Mucosa of descending colon (tissue), 3 donors: Measurements from ENCODE around the gene GTSE1. TPM values are rescaled to one million over a fixed set of nuclear protein-coding genes. Genes with fewer than 3 reads are reported as not detected.

ENCODE experiments used
- ATAC-seq: fragments of 200-7000 bp; cut with Tn5 transposase; one replicate; pipeline ENCODE4 v1.9.1; 2020; ENCODE audit warnings: mild to moderate bottlenecking, moderate library complexity
- DNase-seq, 3 donors: peaks; one replicate each; pipeline ENCODE4 v3.0.0-alpha.2; 2020
- H3K36me3 ChIP-seq: fragments of 200-600 bp; one replicate; pipeline ENCODE4 v1.8.0; 2021; ENCODE audit warnings: low read depth, mild to moderate bottlenecking
- H3K4me1 ChIP-seq: fragments of 200-600 bp; one replicate; pipeline ENCODE4 v1.8.0; 2021; ENCODE audit warnings: low read depth, mild to moderate bottlenecking
- H3K4me3 ChIP-seq: fragments of 200-600 bp; one replicate; pipeline ENCODE4 v1.8.0; 2021; ENCODE audit warnings: mild to moderate bottlenecking
- H3K9me3 ChIP-seq: fragments of 200-600 bp; one replicate; pipeline ENCODE4 v1.8.0; 2021; ENCODE audit warnings: mild to moderate bottlenecking
- intact Hi-C, 2 donors: fragments of 100-400 bp; cut with DNase I in 1 of 2; cut with micrococcal nuclease in 1 of 2; formaldehyde crosslinking; loops; one replicate each; pipeline versions ENCODE4 v1.11.0 to v1.11.1; 2022; cut with DNase I, micrococcal nuclease
- total RNA-seq, 3 donors: library from RNA; stranded (reverse); fragmentation: NEBNext Ultra II Directional in 2 of 3; extraction: Animal tissue kit (Norgen Biotek cat#: 25700) in 2 of 3; gene quantifications; one replicate each; pipeline versions ENCODE4 v1.2.1 to v1.2.4, GENCODE V29; 2021 to 2023
- TF ChIP-seq, protein P1 (sequence below): fragments of 200-600 bp; IDR thresholded peaks from one replicate; pipeline ENCODE4 v1.8.0; 2022; ENCODE audit warnings: antibody characterized with exemption, mild to moderate bottlenecking
- donor health status: DM: no; HTN: no; CAD: no; lungs with moderate emphysema.
- donor health status: DM: no; HTN: no; CAD: no.
- donor health status: DM: no; HTN: yes; CAD: no.

GTSE1 gene
- total RNA-seq, 3 donors from 2014 or later = 1.6 to 10.9 (median 3.6) TPM

DNA sequence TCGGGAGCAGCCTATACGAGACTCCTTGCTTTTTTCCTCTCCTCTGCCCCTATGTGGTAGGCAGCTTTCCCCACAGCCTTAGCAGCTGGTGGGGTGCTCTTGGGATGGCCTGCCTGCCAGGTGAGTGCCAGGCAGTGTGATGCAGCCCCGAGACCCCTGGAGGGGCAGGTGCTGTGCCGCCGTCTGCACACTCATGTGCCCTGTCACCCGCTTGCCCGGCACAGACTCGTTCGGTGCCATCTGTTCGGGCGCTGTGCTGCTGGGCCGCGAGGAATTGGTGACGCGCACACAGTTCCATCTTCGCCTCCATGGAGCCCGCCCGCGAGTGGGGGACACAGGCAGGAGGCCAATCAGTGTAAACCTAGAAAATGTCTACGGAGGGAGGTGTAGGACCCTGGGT is 54.0 kb downstream of the GTSE1 start:
- ATAC-seq (no peak), DNase-seq (peak in 1 of 3 donors; percentile 11)
- no peaks in the 10 kb centered on the region for H3K9me3 ChIP-seq
- H3K4me3 ChIP-seq = no peak overlapping the region
- H3K36me3 ChIP-seq = peaks cover 12% of the 10 kb centered on the region
- no peaks in the 10 kb centered on the region for H3K4me1 ChIP-seq
- intact Hi-C loops = loop anchor here in 1 of 2 donors (10.0 kb wide), 1 partner anchor 194 kb away; no protein-coding TSS in a partner anchor
- TF ChIP-seq, protein P1, sequence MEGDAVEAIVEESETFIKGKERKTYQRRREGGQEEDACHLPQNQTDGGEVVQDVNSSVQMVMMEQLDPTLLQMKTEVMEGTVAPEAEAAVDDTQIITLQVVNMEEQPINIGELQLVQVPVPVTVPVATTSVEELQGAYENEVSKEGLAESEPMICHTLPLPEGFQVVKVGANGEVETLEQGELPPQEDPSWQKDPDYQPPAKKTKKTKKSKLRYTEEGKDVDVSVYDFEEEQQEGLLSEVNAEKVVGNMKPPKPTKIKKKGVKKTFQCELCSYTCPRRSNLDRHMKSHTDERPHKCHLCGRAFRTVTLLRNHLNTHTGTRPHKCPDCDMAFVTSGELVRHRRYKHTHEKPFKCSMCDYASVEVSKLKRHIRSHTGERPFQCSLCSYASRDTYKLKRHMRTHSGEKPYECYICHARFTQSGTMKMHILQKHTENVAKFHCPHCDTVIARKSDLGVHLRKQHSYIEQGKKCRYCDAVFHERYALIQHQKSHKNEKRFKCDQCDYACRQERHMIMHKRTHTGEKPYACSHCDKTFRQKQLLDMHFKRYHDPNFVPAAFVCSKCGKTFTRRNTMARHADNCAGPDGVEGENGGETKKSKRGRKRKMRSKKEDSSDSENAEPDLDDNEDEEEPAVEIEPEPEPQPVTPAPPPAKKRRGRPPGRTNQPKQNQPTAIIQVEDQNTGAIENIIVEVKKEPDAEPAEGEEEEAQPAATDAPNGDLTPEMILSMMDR = no peak

DNA sequence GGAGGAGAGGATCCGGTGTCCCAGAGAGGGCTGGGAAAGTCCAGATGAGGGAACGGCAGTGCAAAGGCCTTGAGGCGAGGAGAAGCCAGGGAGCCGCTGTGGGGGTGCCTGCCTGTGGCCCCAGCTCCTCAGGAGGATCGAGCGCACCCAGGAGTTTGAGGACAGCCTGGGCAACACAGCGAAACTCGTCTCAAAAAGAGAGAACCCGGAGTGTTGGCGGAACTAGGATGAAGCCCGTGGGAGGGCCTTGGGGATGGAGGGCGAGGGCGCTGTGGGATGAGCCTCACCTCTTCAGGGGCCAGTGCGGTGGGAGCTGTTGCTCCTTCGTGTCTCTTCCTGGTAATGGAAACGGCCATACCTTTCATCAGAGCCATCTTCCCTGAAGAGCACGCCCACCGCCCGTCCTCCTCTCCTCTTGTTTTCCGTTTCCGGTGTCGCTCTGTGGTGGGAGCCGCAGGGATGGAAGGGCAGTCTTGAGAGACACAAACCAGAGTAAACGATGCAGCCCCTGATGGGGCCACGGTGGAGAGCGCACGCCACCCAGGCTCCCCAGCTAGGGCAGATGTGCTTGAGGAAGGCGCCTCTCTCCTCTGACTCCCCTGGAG is 54.6 kb downstream of the GTSE1 start:
- intact Hi-C loops = loop anchor here in 1 of 2 donors (10.0 kb wide), 1 partner anchor 194 kb away; no protein-coding TSS in a partner anchor
- H3K4me3 ChIP-seq = no peak overlapping the region
- no peaks in the 10 kb centered on the region for H3K4me1 ChIP-seq
- DNase-seq (peak in 1 of 3 donors; percentile 20), ATAC-seq (no peak)
- no peaks in the 10 kb centered on the region for H3K9me3 ChIP-seq
- TF ChIP-seq, protein P1 = no peak
- peaks cover 12% of the 10 kb centered on the region for H3K36me3 ChIP-seq

DNA sequence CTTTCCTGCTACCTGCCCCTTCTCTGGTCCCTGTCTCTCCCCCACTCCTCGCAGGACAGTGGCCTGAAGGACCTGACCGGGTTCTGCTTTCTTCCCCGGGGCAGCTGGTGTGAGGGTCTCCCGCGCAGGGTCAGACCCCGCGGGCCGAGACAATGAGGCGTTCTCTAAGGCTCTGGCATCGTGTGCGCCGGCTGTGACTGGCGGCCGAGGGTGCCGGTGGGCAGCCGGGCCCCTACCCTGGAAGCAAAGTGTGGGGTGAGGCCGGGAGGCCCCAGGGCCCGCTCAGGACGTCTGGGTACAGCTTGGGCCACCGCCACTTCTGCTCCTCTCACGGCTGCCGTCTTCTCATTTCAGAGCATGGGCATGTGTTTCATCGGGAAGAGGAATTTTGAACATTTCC is 55.1 kb downstream of the GTSE1 start:
- DNase-seq = peak in 1 of 3 donors; percentile 18
- Histone ChIP-seq H3K9me3 (no peaks in the 10 kb centered on the region), H3K4me1 (no peaks in the 10 kb centered on the region), H3K36me3 (peaks cover 12% of the 10 kb centered on the region), H3K4me3 (no peak overlapping the region)
- TF ChIP-seq, protein P1 = no peak
- ATAC-seq = no peak
- intact Hi-C loops = loop anchor here in 1 of 2 donors (10.0 kb wide), 1 partner anchor 193 kb away; no protein-coding TSS in a partner anchor

DNA sequence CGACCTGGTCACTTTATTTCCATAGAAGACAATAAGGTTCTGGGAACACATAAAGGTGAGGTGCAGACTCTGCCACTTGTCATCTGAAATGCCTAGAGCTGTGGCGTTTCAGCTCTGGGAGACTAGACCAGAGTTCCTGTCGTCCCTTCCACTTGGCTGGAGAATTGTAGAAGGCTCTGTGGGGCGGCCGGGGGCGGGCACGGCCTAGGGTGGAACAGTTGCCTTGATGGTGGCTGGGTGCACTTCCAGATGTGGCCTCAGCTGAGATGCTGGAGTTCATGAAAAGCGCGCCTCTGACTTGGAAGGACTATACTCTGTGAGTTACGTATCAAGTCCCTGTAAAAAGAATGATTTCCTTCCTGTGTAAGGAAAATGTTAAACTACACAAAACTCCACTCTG is 55.6 kb downstream of the GTSE1 start:
- intact Hi-C loops = loop anchor here in 1 of 2 donors (10.0 kb wide), 1 partner anchor 193 kb away; no protein-coding TSS in a partner anchor
- Histone ChIP-seq H3K36me3 (peaks cover 12% of the 10 kb centered on the region), H3K4me1 (no peaks in the 10 kb centered on the region), H3K4me3 (no peak overlapping the region), H3K9me3 (no peaks in the 10 kb centered on the region)
- DNase-seq = no peak
- TF ChIP-seq, protein P1 = no peak
- no peak for ATAC-seq

DNA sequence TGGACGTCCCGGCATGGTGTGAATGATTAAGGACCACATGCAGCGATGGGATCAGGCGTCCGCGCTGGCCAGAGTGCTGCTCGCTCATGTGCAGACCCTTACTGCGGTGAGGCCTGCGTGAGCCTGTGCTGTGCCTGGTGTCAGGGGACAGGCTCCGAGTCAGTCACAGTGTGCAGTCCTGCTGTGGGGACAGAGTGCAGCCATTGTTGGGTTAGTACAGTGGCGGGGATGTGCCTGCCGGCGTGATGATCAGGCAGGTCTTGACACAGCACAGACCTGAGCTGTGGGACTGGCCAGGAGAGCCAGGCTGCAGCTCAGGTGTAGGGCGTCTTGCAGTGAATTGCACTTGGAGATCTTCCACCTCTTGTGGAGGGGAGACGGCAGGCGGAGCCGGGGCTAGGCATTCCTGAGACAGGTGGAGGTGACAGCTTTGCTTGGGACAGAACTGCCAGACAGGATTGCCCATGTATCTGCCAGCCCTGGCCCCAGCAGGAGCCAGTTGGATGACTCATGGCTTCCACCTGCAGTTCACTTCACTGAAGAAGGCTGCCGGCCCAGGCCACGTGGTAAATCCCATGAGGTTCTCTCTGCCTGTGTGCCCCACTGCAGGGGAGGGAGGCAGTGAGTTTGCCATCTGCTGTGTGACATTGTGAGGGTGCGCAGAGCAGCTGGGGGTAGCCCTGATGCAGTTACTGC is 56.2 kb downstream of the GTSE1 start:
- ATAC-seq (peak; percentile 49), DNase-seq (peak in 1 of 3 donors; percentile 22)
- peaks cover 12% of the 10 kb centered on the region for H3K36me3 ChIP-seq

More for the DNA sequence above, 56.2 kb downstream of the GTSE1 start:
- Histone ChIP-seq H3K4me3 (no peak overlapping the region), H3K4me1 (no peaks in the 10 kb centered on the region), H3K9me3 (no peaks in the 10 kb centered on the region)
- intact Hi-C loops = loop anchor here in 1 of 2 donors (10.0 kb wide), 1 partner anchor 192 kb away; no protein-coding TSS in a partner anchor
- TF ChIP-seq, protein P1 = no peak
